ENCODE data around the gene FAH. TPM values are rescaled to one million over a fixed set of nuclear protein-coding genes. Genes with fewer than 3 reads are reported as not detected.

The FAH gene
- polyA plus RNA-seq, 1 donor from 2014 or later: 3.1 TPM

GRCh38 chr15:80162059-80162554, 9.3 kb downstream of the FAH start:
- Histone ChIP-seq H3K79me2 (replicated peaks; ENCODE audit: insufficient read depth, low read length) (no peaks in the 10 kb centered on the region), H3K36me3 (ENCODE audit: insufficient read depth, low read length) (no peaks in the 10 kb centered on the region), H3K4me3 (ENCODE audit: low read length) (no peak overlapping the region), H3K27ac (ENCODE audit: low read length) (no peak overlapping the region), H2AFZ (ENCODE audit: low read depth, low read length) (no peak overlapping the region), H3K4me2 (ENCODE audit: low read length) (no peak overlapping the region), H3K9me3 (ENCODE audit: low read length) (no peaks in the 10 kb centered on the region), H3F3A (ENCODE audit: insufficient read depth, low read length, poor library complexity, severe bottlenecking) (no peaks in the 10 kb centered on the region), H3K27me3 (ENCODE audit: insufficient read depth, low read depth, low read length) (no peaks in the 10 kb centered on the region), H3K9me2 (ENCODE audit: insufficient read depth, low read length) (no peaks in the 10 kb centered on the region), H3K9ac (ENCODE audit: low read length) (no peak overlapping the region), H4K20me1 (ENCODE audit: insufficient read depth) (no peaks in the 10 kb centered on the region)
- TF ChIP-seq MXI1 (conservative IDR thresholded peaks at IDR 0.05; ENCODE audit: poor library complexity, severe bottlenecking): no peak
- TF ChIP-seq SMC3 (conservative IDR thresholded peaks at IDR 0.05; ENCODE audit: poor library complexity): no peak
- no peak for TF ChIP-seq TAF1 (IDR thresholded peaks at IDR 0.05; ENCODE audit: low read depth)
- TF ChIP-seq RAD21 (conservative IDR thresholded peaks at IDR 0.05): no peak
- no peak for TF ChIP-seq POLR2AphosphoS5 (IDR thresholded peaks at IDR 0.05)
- TF ChIP-seq EZH2 (IDR thresholded peaks at IDR 0.05; ENCODE audit: borderline replicate concordance, insufficient read depth, low read length, poor library complexity, severe bottlenecking): no peak
- TF ChIP-seq REST (IDR thresholded peaks at IDR 0.05; ENCODE audit: borderline replicate concordance): no peak
- TF ChIP-seq CTCF (IDR thresholded peaks at IDR 0.05; ENCODE audit: poor library complexity, severe bottlenecking): no peak
- TF ChIP-seq EP300 (conservative IDR thresholded peaks at IDR 0.05; ENCODE audit: poor library complexity, severe bottlenecking): no peak

GRCh38 chr15:80163217-80163616, 10.4 kb downstream of the FAH start:
- H3K79me2 ChIP-seq (replicated peaks; ENCODE audit: insufficient read depth, low read length): no peaks in the 10 kb centered on the region
- TF ChIP-seq SMC3 (conservative IDR thresholded peaks at IDR 0.05; ENCODE audit: poor library complexity) (no peak), EZH2 (IDR thresholded peaks at IDR 0.05; ENCODE audit: borderline replicate concordance, insufficient read depth, low read length, poor library complexity, severe bottlenecking) (no peak), MXI1 (conservative IDR thresholded peaks at IDR 0.05; ENCODE audit: poor library complexity, severe bottlenecking) (no peak), REST (IDR thresholded peaks at IDR 0.05; ENCODE audit: borderline replicate concordance) (no peak), TAF1 (IDR thresholded peaks at IDR 0.05; ENCODE audit: low read depth) (no peak), RAD21 (conservative IDR thresholded peaks at IDR 0.05) (no peak), EP300 (conservative IDR thresholded peaks at IDR 0.05; ENCODE audit: poor library complexity, severe bottlenecking) (no peak), CTCF (IDR thresholded peaks at IDR 0.05; ENCODE audit: poor library complexity, severe bottlenecking) (no peak), POLR2AphosphoS5 (IDR thresholded peaks at IDR 0.05) (no peak)
- no peaks in the 10 kb centered on the region for H3K36me3 ChIP-seq (ENCODE audit: insufficient read depth, low read length)

More at GRCh38 chr15:80163217-80163616, 10.4 kb downstream of the FAH start:
- no peak overlapping the region for H3K9ac ChIP-seq (ENCODE audit: low read length)
- H3K4me2 ChIP-seq (ENCODE audit: low read length): no peak overlapping the region
- no peak overlapping the region for H2AFZ ChIP-seq (ENCODE audit: low read depth, low read length)
- no peaks in the 10 kb centered on the region for H3F3A ChIP-seq (ENCODE audit: insufficient read depth, low read length, poor library complexity, severe bottlenecking)
- no peaks in the 10 kb centered on the region for H3K27me3 ChIP-seq (ENCODE audit: insufficient read depth, low read depth, low read length)
- H3K9me2 ChIP-seq (ENCODE audit: insufficient read depth, low read length): no peaks in the 10 kb centered on the region
- no peak overlapping the region for H3K27ac ChIP-seq (ENCODE audit: low read length)
- H3K9me3 ChIP-seq (ENCODE audit: low read length): no peaks in the 10 kb centered on the region
- H3K4me3 ChIP-seq (ENCODE audit: low read length): no peak overlapping the region
- no peaks in the 10 kb centered on the region for H4K20me1 ChIP-seq (ENCODE audit: insufficient read depth)

Data from neural cell (in vitro differentiated cells).